K562 (cell line): ENCODE data around the gene EXOSC9. TPM values are rescaled to one million over a fixed set of nuclear protein-coding genes. Genes with fewer than 3 reads are reported as not detected.

Experiments used
- KAT7 ChIP-seq: sonication (generic); formaldehyde crosslinking; IDR thresholded peaks from 2 replicates; pipeline ENCODE4 v1.8.0; 2022; ENCODE audit warnings: missing genetic modification reagents, mild to moderate bottlenecking, borderline replicate concordance
- PRPF4 ChIP-seq: fragments of 200-400 bp; formaldehyde crosslinking; IDR thresholded peaks from one replicate; pipeline ENCODE4 v1.6.1; 2017; ENCODE audit warnings: low read length, low read depth, mild to moderate bottlenecking; ENCODE audit not compliant: insufficient read depth, poor library complexity, severe bottlenecking
- SFPQ ChIP-seq: fragments of 200-400 bp; formaldehyde crosslinking; IDR thresholded peaks from 2 replicates; pipeline ENCODE4 v1.6.1; 2017; ENCODE audit warnings: mild to moderate bottlenecking, low read depth, low read length, moderate library complexity
- SPI1 ChIP-seq: IDR thresholded peaks from 2 replicates; pipeline ENCODE4 v1.6.1; 2011; ENCODE audit warnings: low read depth, low read length, control low read depth, borderline replicate concordance
- STAT6 ChIP-seq: sonication (generic); formaldehyde crosslinking; IDR thresholded peaks from 2 replicates; pipeline ENCODE4 v1.8.1; 2023; ENCODE audit warnings: mild to moderate bottlenecking, missing genetic modification reagents
- ZFP30 ChIP-seq: fragments of 250-450 bp; sonication (Bioruptor Pico); IDR thresholded peaks from 2 replicates; pipeline ENCODE4 v1.8.0; 2022; ENCODE audit warnings: moderate library complexity, mild to moderate bottlenecking, inconsistent platforms, borderline replicate concordance
- ZNF263 ChIP-seq: sonication (generic); formaldehyde crosslinking; IDR thresholded peaks from 2 replicates; pipeline ENCODE4 v1.8.0; 2022; ENCODE audit warnings: mild to moderate bottlenecking, missing genetic modification reagents, borderline replicate concordance
- ZNF318 ChIP-seq, 2 experiments: fragments of 450-650 bp; IDR thresholded peaks; 2 replicates each; pipeline ENCODE4 v1.6.1; 2016; ENCODE audit warnings: mild to moderate bottlenecking in 2 of 2, borderline replicate concordance in 1 of 2, low read depth in 1 of 2, moderate library complexity in 1 of 2
- ZNF655 ChIP-seq: fragments of 250-450 bp; sonication (Bioruptor Pico); IDR thresholded peaks from 2 replicates; pipeline ENCODE4 v1.5.0; 2021
- ZNF699 ChIP-seq: fragments of 250-450 bp; sonication (Bioruptor Pico); IDR thresholded peaks from 2 replicates; pipeline ENCODE4 v1.8.0; 2021; ENCODE audit warnings: mild to moderate bottlenecking, moderate library complexity; ENCODE audit not compliant: insufficient replicate concordance
- ZNF764 ChIP-seq: fragments of 250-450 bp; sonication (Bioruptor Pico); IDR thresholded peaks from 2 replicates; pipeline ENCODE4 v1.4.0; 2020; ENCODE audit warnings: low read depth, mild to moderate bottlenecking, moderate library complexity
- ZNF79 ChIP-seq: fragments of 250-450 bp; sonication (Bioruptor Pico); IDR thresholded peaks from 2 replicates; pipeline ENCODE4 v1.4.0; 2020; ENCODE audit warnings: low read depth, mild to moderate bottlenecking, moderate library complexity
- polyA plus RNA-seq, 8 experiments: library from polyadenylated mRNA; depleted of rRNA in 4 of 8; stranded (reverse) in 5 of 8; unstranded in 3 of 8; fragments of >200 nt; fragmentation: Nextera tagmentation in 2 of 8; fragmentation: Illumina TruSeq in 1 of 8; extraction: Ambion mirVana in 2 of 8; extraction: Trizol in 1 of 8; gene quantifications; 2 replicates each; pipeline versions ENCODE4 v1.2.1 to v1.2.3, GENCODE V29; 2011 to 2014; ENCODE audit warnings: inconsistent platforms in 1 of 8, missing spikeins in 1 of 8
- total RNA-seq, 7 experiments: library from RNA; depleted of rRNA in 6 of 7; stranded (reverse); fragments of >200 nt in 6 of 7; fragmentation: Illumina TruSeq in 2 of 7; extraction: Trizol in 2 of 7; gene quantifications; 2 replicates each; pipeline versions ENCODE4 v1.2.1 to v1.2.3, GENCODE V29; 2011 to 2021; ENCODE audit warnings: low replicate concordance in 1 of 7

Gene EXOSC9
- total and polyA plus RNA-seq, 9 of the 15 experiments (the other 6 are each of a cell fraction or from before 2014, with no cell fraction given): 64.7 to 166 (median 115) TPM

GRCh38 chr4:121790976-121791375 is 10.1 kb upstream of the EXOSC9 start (continued):
- no peak for TF ChIP-seq ZNF655 (CRISPR knock-in tag)
- peak in 1 of 2 experiments; percentile 30; a peak in 1 of 4 replicates for TF ChIP-seq ZNF318 (IDR thresholded peaks at IDR 0.05; ENCODE audit: borderline replicate concordance in 1 of 2, low read depth in 1 of 2)
- TF ChIP-seq SPI1: no peak
- no peak for TF ChIP-seq PRPF4
- TF ChIP-seq ZFP30 (CRISPR knock-in tag): no peak
- no peak for TF ChIP-seq ZNF263 (CRISPR knock-in tag)
- TF ChIP-seq ZNF764 (CRISPR knock-in tag): no peak
- TF ChIP-seq KAT7 (CRISPR knock-in tag): 0 out of 2 replicates have a peak, but pooled peaks have one; percentile 46
- TF ChIP-seq SFPQ: no peak
- no peak for TF ChIP-seq STAT6 (CRISPR knock-in tag)
- no peak for TF ChIP-seq ZNF79 (CRISPR knock-in tag)
- no peak for TF ChIP-seq ZNF699 (CRISPR knock-in tag)
